BE2C (cell line): ENCODE results near the gene PID1.

Experiments
- DNase-seq: peaks from one replicate; pipeline ENCODE4 v3.0.0-alpha.2; 2020
- H3K27me3 ChIP-seq: fragments of 250-450 bp; sonication (Bioruptor Pico); 2 replicates; pipeline ENCODE4 v1.5.1; 2020; ENCODE audit warnings: mild to moderate bottlenecking
- H3K36me3 ChIP-seq: fragments of 250-450 bp; sonication (Bioruptor Pico); 2 replicates; pipeline ENCODE4 v1.5.1; 2020; ENCODE audit warnings: mild to moderate bottlenecking
- H3K4me1 ChIP-seq: fragments of 250-450 bp; sonication (Bioruptor Pico); 2 replicates; pipeline ENCODE4 v1.5.1; 2020
- H3K4me3 ChIP-seq: 2 replicates; pipeline ENCODE4 v1.5.1; 2011; ENCODE audit warnings: low read depth, low read length
- H3K9me3 ChIP-seq: fragments of 250-450 bp; sonication (Bioruptor Pico); 2 replicates; pipeline ENCODE4 v1.5.1; 2020
- TF ChIP-seq, protein P1 (sequence below): IDR thresholded peaks from 2 replicates; pipeline ENCODE4 v1.5.1; 2012; ENCODE audit warnings: mild to moderate bottlenecking, low read depth, low read length

PID1 gene

DNA sequence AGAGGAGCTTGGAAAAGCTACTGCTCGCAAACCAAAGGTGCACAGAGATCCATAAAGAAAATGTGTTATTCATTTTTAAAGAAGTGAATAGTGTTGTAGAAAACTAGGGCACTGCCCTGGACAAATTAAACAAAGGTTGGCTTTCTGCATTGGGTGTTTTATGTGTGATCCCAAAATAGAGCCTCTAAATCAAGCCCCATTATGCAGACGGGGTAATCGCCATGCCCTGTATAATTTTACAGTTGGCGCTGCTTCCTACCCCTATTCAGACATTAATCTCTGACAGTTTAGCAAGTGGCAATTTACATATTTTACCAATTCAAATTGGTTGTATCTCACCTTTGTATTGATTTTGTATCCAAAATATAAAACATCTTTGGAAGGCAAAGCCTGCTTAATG lies 109.1 kb downstream of the PID1 start:
- TF ChIP-seq, protein P1, sequence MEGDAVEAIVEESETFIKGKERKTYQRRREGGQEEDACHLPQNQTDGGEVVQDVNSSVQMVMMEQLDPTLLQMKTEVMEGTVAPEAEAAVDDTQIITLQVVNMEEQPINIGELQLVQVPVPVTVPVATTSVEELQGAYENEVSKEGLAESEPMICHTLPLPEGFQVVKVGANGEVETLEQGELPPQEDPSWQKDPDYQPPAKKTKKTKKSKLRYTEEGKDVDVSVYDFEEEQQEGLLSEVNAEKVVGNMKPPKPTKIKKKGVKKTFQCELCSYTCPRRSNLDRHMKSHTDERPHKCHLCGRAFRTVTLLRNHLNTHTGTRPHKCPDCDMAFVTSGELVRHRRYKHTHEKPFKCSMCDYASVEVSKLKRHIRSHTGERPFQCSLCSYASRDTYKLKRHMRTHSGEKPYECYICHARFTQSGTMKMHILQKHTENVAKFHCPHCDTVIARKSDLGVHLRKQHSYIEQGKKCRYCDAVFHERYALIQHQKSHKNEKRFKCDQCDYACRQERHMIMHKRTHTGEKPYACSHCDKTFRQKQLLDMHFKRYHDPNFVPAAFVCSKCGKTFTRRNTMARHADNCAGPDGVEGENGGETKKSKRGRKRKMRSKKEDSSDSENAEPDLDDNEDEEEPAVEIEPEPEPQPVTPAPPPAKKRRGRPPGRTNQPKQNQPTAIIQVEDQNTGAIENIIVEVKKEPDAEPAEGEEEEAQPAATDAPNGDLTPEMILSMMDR, result no peak
- no peak for DNase-seq

DNA sequence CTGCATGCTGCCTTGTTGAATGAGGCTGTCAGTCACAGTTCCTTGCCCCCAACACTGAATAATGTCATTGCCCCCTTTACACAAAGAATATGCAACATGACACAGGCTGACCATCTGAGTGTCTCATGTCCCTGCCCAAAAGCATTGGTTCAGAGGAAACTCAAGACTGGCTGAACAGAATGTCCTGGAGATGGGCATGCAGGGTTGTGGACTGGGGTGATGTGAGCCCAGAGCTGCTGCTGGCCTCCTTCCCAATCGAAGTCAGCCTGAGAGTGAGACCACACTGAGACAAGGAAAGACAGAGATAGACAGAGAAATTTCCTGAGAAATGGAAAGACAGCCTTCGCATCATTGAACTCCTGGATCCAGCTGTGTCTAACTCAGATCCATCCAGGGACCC lies 110.1 kb downstream of the PID1 start:
- H3K9me3 ChIP-seq, result no peaks in the 10 kb centered on the region
- H3K27me3 ChIP-seq, result no peaks in the 10 kb centered on the region
- H3K36me3 ChIP-seq, result no peaks in the 10 kb centered on the region
- no peak overlapping the region for H3K4me3 ChIP-seq
- TF ChIP-seq, protein P1, result no peak
- no peak for DNase-seq
- no peaks in the 10 kb centered on the region for H3K4me1 ChIP-seq

More for the DNA sequence above, 109.1 kb downstream of the PID1 start:
- H3K9me3 ChIP-seq, result no peaks in the 10 kb centered on the region
- no peaks in the 10 kb centered on the region for H3K36me3 ChIP-seq
- no peak overlapping the region for H3K4me3 ChIP-seq
- H3K27me3 ChIP-seq, result no peaks in the 10 kb centered on the region
- no peaks in the 10 kb centered on the region for H3K4me1 ChIP-seq

DNA sequence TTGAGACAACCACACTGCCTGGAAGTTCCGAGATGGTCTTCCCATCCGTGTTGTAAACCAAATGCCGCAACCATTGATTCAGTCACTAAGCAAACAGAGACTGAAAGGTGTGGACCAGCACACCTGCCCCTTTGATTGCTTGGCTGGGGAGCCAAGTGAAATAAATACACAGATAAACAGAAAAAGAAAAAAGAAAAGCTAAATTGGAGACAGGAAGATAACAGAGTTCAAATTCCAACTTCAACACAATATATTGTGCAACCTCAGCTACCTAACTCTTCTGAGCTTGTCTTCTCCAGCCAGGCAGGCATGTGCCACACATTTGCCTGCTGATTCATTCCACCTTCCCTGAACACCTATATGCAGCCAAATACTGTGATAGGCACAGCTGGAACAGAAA lies 110.9 kb downstream of the PID1 start:
- no peak for DNase-seq
- H3K4me3 ChIP-seq, result no peak overlapping the region
- no peaks in the 10 kb centered on the region for H3K27me3 ChIP-seq
- no peaks in the 10 kb centered on the region for H3K36me3 ChIP-seq
- no peaks in the 10 kb centered on the region for H3K9me3 ChIP-seq
- TF ChIP-seq, protein P1, result no peak
- no peaks in the 10 kb centered on the region for H3K4me1 ChIP-seq

DNA sequence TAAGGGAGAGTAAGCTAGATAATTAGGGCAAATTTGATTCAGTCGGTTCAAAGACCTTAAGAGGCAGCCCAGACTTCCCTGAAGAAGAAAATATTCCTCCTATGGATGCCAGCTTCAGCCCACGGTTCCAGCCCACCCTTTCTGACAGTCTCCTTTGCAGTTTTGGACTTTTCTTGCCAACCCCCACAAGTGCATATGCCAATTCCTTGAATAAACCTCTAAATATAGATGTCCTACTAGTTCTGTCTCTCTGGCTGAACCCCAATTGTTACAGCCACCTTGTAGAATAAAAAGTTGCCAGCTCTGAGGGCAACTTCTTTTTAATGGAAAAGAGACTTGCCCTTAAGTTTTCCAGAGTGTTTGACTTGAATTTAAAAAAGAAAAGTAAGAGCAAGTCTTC lies 111.7 kb downstream of the PID1 start:
- Histone ChIP-seq H3K9me3 (no peaks in the 10 kb centered on the region), H3K27me3 (no peaks in the 10 kb centered on the region), H3K4me3 (no peak overlapping the region), H3K4me1 (no peaks in the 10 kb centered on the region), H3K36me3 (no peaks in the 10 kb centered on the region)
- TF ChIP-seq, protein P1, result no peak
- no peak for DNase-seq

DNA sequence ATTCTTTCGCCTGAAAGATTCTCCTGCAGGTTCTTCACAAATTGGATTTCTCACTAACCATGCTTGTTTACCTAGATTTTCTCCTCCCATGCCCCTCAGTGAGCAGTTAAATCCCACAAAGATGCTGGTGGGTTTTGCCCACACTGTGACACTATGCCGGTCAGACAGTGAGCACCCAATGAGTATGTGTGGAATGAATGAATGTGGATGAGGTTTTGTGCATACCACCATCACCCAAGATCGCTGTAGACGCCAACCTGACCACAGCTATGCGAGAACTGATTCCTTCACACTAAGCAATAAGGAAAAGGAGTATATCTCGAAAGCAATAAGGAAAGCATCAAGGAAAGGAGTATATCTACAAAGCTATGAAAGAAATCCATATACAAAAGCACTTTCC lies 116.7 kb downstream of the PID1 start:
- Histone ChIP-seq H3K9me3 (no peaks in the 10 kb centered on the region), H3K27me3 (no peaks in the 10 kb centered on the region), H3K36me3 (no peaks in the 10 kb centered on the region), H3K4me3 (no peak overlapping the region), H3K4me1 (no peaks in the 10 kb centered on the region)
- DNase-seq, result no peak
- TF ChIP-seq, protein P1, result no peak

DNA sequence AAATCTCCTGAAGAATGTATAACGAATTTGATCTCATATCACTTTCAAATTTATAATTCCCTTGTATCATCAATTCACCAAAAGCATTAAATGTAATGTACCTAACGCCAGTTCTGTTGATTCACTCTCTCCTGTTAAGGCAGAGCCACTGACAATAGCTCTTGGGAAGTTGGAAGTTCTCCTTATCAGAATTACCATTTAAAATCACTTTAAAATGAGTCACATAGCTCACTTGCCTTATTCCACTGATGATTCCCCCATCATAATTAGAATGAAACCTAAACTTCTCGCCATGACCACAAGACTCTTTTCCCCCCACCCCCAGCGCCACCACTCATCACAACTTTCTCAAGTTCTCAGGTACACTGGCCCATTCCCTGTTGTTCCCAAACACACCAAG lies 117.1 kb downstream of the PID1 start:
- TF ChIP-seq, protein P1, result no peak
- no peak for DNase-seq
- H3K36me3 ChIP-seq, result no peaks in the 10 kb centered on the region
- no peaks in the 10 kb centered on the region for H3K4me1 ChIP-seq
- H3K9me3 ChIP-seq, result no peaks in the 10 kb centered on the region
- H3K4me3 ChIP-seq, result no peak overlapping the region
- no peaks in the 10 kb centered on the region for H3K27me3 ChIP-seq
